GM23248 (cell line): ENCODE data around the gene TOM1. TPM values are rescaled to one million over a fixed set of nuclear protein-coding genes. Genes with fewer than 3 reads are reported as not detected.
A peak's percentile ranks its signal among the peaks of the same experiment; 100 is the strongest.
"Not testable (repeated sequence)": the region's sequence is repeated elsewhere in the genome, so short reads cannot be mapped to it uniquely, and the experiment has no call there.

Source experiments
- DNase-seq: peaks from one replicate; pipeline ENCODE4 v3.0.0-alpha.2; 2015
- H2AFZ ChIP-seq: fragments of 200-600 bp; sonication (generic); 2 replicates; pipeline ENCODE4 v1.6.1; 2016; ENCODE audit warnings: antibody characterized with exemption
- H3F3A ChIP-seq: fragments of 200-600 bp; sonication (generic); 2 replicates; pipeline ENCODE4 v1.6.1; 2016; ENCODE audit warnings: mild to moderate bottlenecking, antibody characterized with exemption, mixed run types; ENCODE audit not compliant: insufficient read depth
- H3K27ac ChIP-seq: fragments of 200-600 bp; sonication (generic); 2 replicates; pipeline ENCODE4 v1.5.1; 2016; ENCODE audit warnings: mild to moderate bottlenecking
- H3K27me3 ChIP-seq: fragments of 200-600 bp; sonication (generic); replicated peaks from 2 replicates; pipeline ENCODE4 v1.6.1; 2016; ENCODE audit warnings: mild to moderate bottlenecking; ENCODE audit not compliant: insufficient read depth
- H3K36me3 ChIP-seq: fragments of 200-600 bp; sonication (generic); 2 replicates; pipeline ENCODE4 v1.6.1; 2016; ENCODE audit warnings: low read depth, mild to moderate bottlenecking
- H3K4me1 ChIP-seq: fragments of 200-600 bp; sonication (generic); 2 replicates; pipeline ENCODE4 v1.6.1; 2016; ENCODE audit warnings: mild to moderate bottlenecking; ENCODE audit not compliant: insufficient read depth
- H3K4me2 ChIP-seq: fragments of 200-600 bp; sonication (generic); one replicate; pipeline ENCODE4 v1.6.1; 2016; ENCODE audit warnings: mild to moderate bottlenecking; ENCODE audit not compliant: unreplicated experiment
- H3K4me3 ChIP-seq: fragments of 200-600 bp; sonication (generic); 2 replicates; pipeline ENCODE4 v1.5.1; 2016; ENCODE audit warnings: mild to moderate bottlenecking
- H3K79me2 ChIP-seq: fragments of 200-600 bp; sonication (generic); 2 replicates; pipeline ENCODE4 v1.6.1; 2016; ENCODE audit warnings: mild to moderate bottlenecking; ENCODE audit not compliant: insufficient read depth
- H3K9ac ChIP-seq: fragments of 200-600 bp; sonication (generic); 2 replicates; pipeline ENCODE4 v1.6.1; 2016; ENCODE audit warnings: mild to moderate bottlenecking
- H3K9me2 ChIP-seq: fragments of 200-600 bp; sonication (generic); 2 replicates; pipeline ENCODE4 v1.6.1; 2016; ENCODE audit warnings: mixed run types, mild to moderate bottlenecking, moderate library complexity; ENCODE audit not compliant: insufficient read depth
- H3K9me3 ChIP-seq: fragments of 200-600 bp; sonication (generic); one replicate; pipeline ENCODE4 v1.6.1; 2017; ENCODE audit warnings: low read depth
- H4K20me1 ChIP-seq: fragments of 200-600 bp; sonication (generic); 2 replicates; pipeline ENCODE4 v1.6.0; 2016; ENCODE audit not compliant: insufficient read depth
- EZH2 ChIP-seq: fragments of 200-600 bp; sonication (generic); IDR thresholded peaks from 2 replicates; pipeline ENCODE4 v1.6.1; 2018; ENCODE audit warnings: antibody characterized with exemption, mild to moderate bottlenecking; ENCODE audit not compliant: insufficient read depth, poor library complexity, severe bottlenecking
- EZH2phosphoT487 ChIP-seq: fragments of 200-600 bp; sonication (generic); IDR thresholded peaks from 2 replicates; pipeline ENCODE4 v1.6.1; 2018; ENCODE audit warnings: antibody characterized with exemption, moderate library complexity, mild to moderate bottlenecking, low read depth; ENCODE audit not compliant: insufficient read depth
- WGBS, 2 experiments: methylation state at CpG; one replicate each; pipeline ENCODE4 v1.1.6; 2015 to 2017; ENCODE audit warnings: low lambda C conversion rate in 2 of 2, low coverage in 1 of 2; ENCODE audit errors: missing lambda C conversion rate in 2 of 2; 5-methylcytosine and 5-hydroxymethylcytosine counted together
- in situ Hi-C: fragments of 300-500 bp; cut with MboI; formaldehyde crosslinking; loops from 2 replicates; pipeline ENCODE4 v1.15.0; 2020
- polyA plus RNA-seq: library from polyadenylated mRNA; unstranded; fragments of >200 nt; fragmentation: Nextera tagmentation; extraction: Ambion mirVana; gene quantifications from 2 replicates; pipeline ENCODE4 v1.2.1, GENCODE V29; 2016
- total RNA-seq: library from RNA; depleted of rRNA; stranded (reverse); fragments of >200 nt; shearing (Covaris generic); gene quantifications from 2 replicates; pipeline ENCODE4 v1.2.3, GENCODE V29; 2014

TOM1 gene
- total and polyA plus RNA-seq, 2 experiments from 2014 or later, result 61.3 to 69.7 TPM

GRCh38 chr22:35359380-35360065 is 59.8 kb downstream of the TOM1 start:
- Histone ChIP-seq H3K4me3 (no peak overlapping the region), H3K27me3 (no peaks in the 10 kb centered on the region), H3K4me2 (no peak overlapping the region), H3K9ac (no peak overlapping the region), H2AFZ (no peak overlapping the region), H3K79me2 (no peaks in the 10 kb centered on the region), H3F3A (peaks cover 20% of the 10 kb centered on the region; the same call in 1 of the 2 replicates), H3K9me2 (no peaks in the 10 kb centered on the region), H3K36me3 (no peaks in the 10 kb centered on the region), H3K9me3 (no peaks in the 10 kb centered on the region), H4K20me1 (no peaks in the 10 kb centered on the region), H3K27ac (no peak overlapping the region), H3K4me1 (no peaks in the 10 kb centered on the region)
- no peak for TF ChIP-seq EZH2
- TF ChIP-seq EZH2phosphoT487, result no peak
- in situ Hi-C loops, result loop anchor here (10.0 kb wide), 1 partner anchor 225 kb away; no protein-coding TSS in a partner anchor
- DNase-seq, result no peak
- WGBS, 2 experiments, result 88 to 96% methylated on average over 9 of the region's 9 CpGs

- Histone ChIP-seq H3K79me2 (no peaks in the 10 kb centered on the region), H3F3A (peaks cover 15% of the 10 kb centered on the region; the same call in 1 of the 2 replicates), H3K4me1 (no peaks in the 10 kb centered on the region), H3K9me3 (no peaks in the 10 kb centered on the region), H3K9me2 (no peaks in the 10 kb centered on the region), H3K36me3 (no peaks in the 10 kb centered on the region), H4K20me1 (no peaks in the 10 kb centered on the region), H3K4me2 (no peak overlapping the region), H3K27me3 (no peaks in the 10 kb centered on the region), H3K27ac (no peak overlapping the region), H3K4me3 (no peak overlapping the region), H3K9ac (no peak overlapping the region), H2AFZ (no peak overlapping the region)
- in situ Hi-C loops, result no loop called here
- WGBS, 2 experiments, result 69 to 89% methylated on average over 6 of the region's 6 CpGs
- DNase-seq, result no peak
- no peak for TF ChIP-seq EZH2
- TF ChIP-seq EZH2phosphoT487, result no peak
Measured at GRCh38 chr22:35361001-35361558, 61.4 kb downstream of the TOM1 start.

- Histone ChIP-seq H4K20me1 (no peaks in the 10 kb centered on the region), H3K36me3 (no peaks in the 10 kb centered on the region), H3K4me2 (no peak overlapping the region), H3K27ac (no peak overlapping the region), H2AFZ (no peak overlapping the region), H3K4me3 (no peak overlapping the region), H3K9ac (no peak overlapping the region), H3K9me2 (no peaks in the 10 kb centered on the region), H3F3A (peaks cover 6% of the 10 kb centered on the region; the same call in 1 of the 2 replicates), H3K9me3 (no peaks in the 10 kb centered on the region), H3K4me1 (no peaks in the 10 kb centered on the region), H3K27me3 (no peaks in the 10 kb centered on the region), H3K79me2 (no peaks in the 10 kb centered on the region)
- in situ Hi-C loops, result no loop called here
- DNase-seq, result no peak
- WGBS, 2 experiments, result 93 to 96% methylated on average over 11 of the region's 11 CpGs
- TF ChIP-seq EZH2, result no peak
- TF ChIP-seq EZH2phosphoT487, result no peak
Measured at GRCh38 chr22:35363566-35364086, 63.9 kb downstream of the TOM1 start.

- H3K36me3 ChIP-seq, H3K79me2 ChIP-seq, H3K27ac ChIP-seq, H4K20me1 ChIP-seq, H3K4me3 ChIP-seq, H2AFZ ChIP-seq, H3K4me1 ChIP-seq, H3K9me3 ChIP-seq, H3K27me3 ChIP-seq, in situ Hi-C loops, H3K4me2 ChIP-seq, H3K9ac ChIP-seq, H3F3A ChIP-seq, H3K9me2 ChIP-seq: not testable (repeated sequence)
- peak; percentile 72 for DNase-seq
- 66 to 79% methylated on average over 7 of the region's 7 CpGs for WGBS, 2 experiments
Measured at GRCh38 chr22:35364230-35364629, 64.5 kb downstream of the TOM1 start.
